ENCODE results near the gene DMRT1. TPM values are rescaled to one million over a fixed set of nuclear protein-coding genes. Genes with fewer than 3 reads are reported as not detected.
"Not testable (repeated sequence)": the region's sequence is repeated elsewhere in the genome, so short reads cannot be mapped to it uniquely, and the experiment has no call there.

DMRT1 gene
- total RNA-seq, 1 experiment from 2014 or later: not detected

GRCh38 chr9:912776-913175 lies 71.3 kb downstream of the DMRT1 start:
- CTCF ChIA-PET: no interaction called here
- H3K27ac ChIP-seq (ENCODE audit: low read depth, low read length, poor library complexity, severe bottlenecking): no peak overlapping the region
- no TSS peak for BruUV-seq (replicated peaks)
- POLR2A ChIA-PET (ENCODE audit: low non-redundant PET): no interaction called here
- H3K4me1 ChIP-seq (ENCODE audit: insufficient read depth, low read length, poor library complexity, severe bottlenecking): no peaks in the 10 kb centered on the region
- no peak for TF ChIP-seq EZH2 (IDR thresholded peaks at IDR 0.05; ENCODE audit: borderline replicate concordance, low read depth, low read length, poor library complexity, severe bottlenecking)
- no peak for TF ChIP-seq CTCF (conservative IDR thresholded peaks at IDR 0.05; ENCODE audit: low read depth, low read length)
- H3K27me3 ChIP-seq (replicated peaks; ENCODE audit: insufficient read depth, low read depth, low read length, poor library complexity): peaks cover 56% of the 10 kb centered on the region
- H3K9me3 ChIP-seq (ENCODE audit: low read depth, low read length, poor library complexity, severe bottlenecking): no peaks in the 10 kb centered on the region
- intact Hi-C loops (cut with micrococcal nuclease; ENCODE audit: unreplicated experiment): no loop called here
- DNase-seq (ENCODE audit: low spot score): no peak
- no peak overlapping the region for H3K4me3 ChIP-seq (ENCODE audit: low read depth, low read length, poor library complexity, severe bottlenecking)
- H3K36me3 ChIP-seq (ENCODE audit: insufficient read depth, low read length, poor library complexity, severe bottlenecking): no peaks in the 10 kb centered on the region

- BruUV-seq (replicated peaks); DNase-seq (ENCODE audit: low spot score); CTCF ChIA-PET; H3K27ac ChIP-seq (ENCODE audit: low read depth, low read length, poor library complexity, severe bottlenecking); H3K4me1 ChIP-seq (ENCODE audit: insufficient read depth, low read length, poor library complexity, severe bottlenecking); H3K36me3 ChIP-seq (ENCODE audit: insufficient read depth, low read length, poor library complexity, severe bottlenecking); POLR2A ChIA-PET (ENCODE audit: low non-redundant PET); H3K4me3 ChIP-seq (ENCODE audit: low read depth, low read length, poor library complexity, severe bottlenecking); H3K9me3 ChIP-seq (ENCODE audit: low read depth, low read length, poor library complexity, severe bottlenecking); intact Hi-C loops (cut with micrococcal nuclease; ENCODE audit: unreplicated experiment): not testable (repeated sequence)
- peaks cover 55% of the 10 kb centered on the region for H3K27me3 ChIP-seq (replicated peaks; ENCODE audit: insufficient read depth, low read depth, low read length, poor library complexity)
Measured at GRCh38 chr9:913526-913925, 72.0 kb downstream of the DMRT1 start.

- POLR2A ChIA-PET (ENCODE audit: low non-redundant PET): no interaction called here
- H3K9me3 ChIP-seq (ENCODE audit: low read depth, low read length, poor library complexity, severe bottlenecking): no peaks in the 10 kb centered on the region
- TF ChIP-seq CTCF (conservative IDR thresholded peaks at IDR 0.05; ENCODE audit: low read depth, low read length) (no peak), EZH2 (IDR thresholded peaks at IDR 0.05; ENCODE audit: borderline replicate concordance, low read depth, low read length, poor library complexity, severe bottlenecking) (no peak)
- no peak overlapping the region for H3K27ac ChIP-seq (ENCODE audit: low read depth, low read length, poor library complexity, severe bottlenecking)
- intact Hi-C loops (cut with micrococcal nuclease; ENCODE audit: unreplicated experiment): no loop called here
- no peak overlapping the region for H3K4me3 ChIP-seq (ENCODE audit: low read depth, low read length, poor library complexity, severe bottlenecking)
- CTCF ChIA-PET: no interaction called here
- peaks cover 43% of the 10 kb centered on the region for H3K27me3 ChIP-seq (replicated peaks; ENCODE audit: insufficient read depth, low read depth, low read length, poor library complexity)
- H3K36me3 ChIP-seq (ENCODE audit: insufficient read depth, low read length, poor library complexity, severe bottlenecking): no peaks in the 10 kb centered on the region
- DNase-seq (ENCODE audit: low spot score): no peak
- BruUV-seq (replicated peaks): no TSS peak
- H3K4me1 ChIP-seq (ENCODE audit: insufficient read depth, low read length, poor library complexity, severe bottlenecking): no peaks in the 10 kb centered on the region
Measured at GRCh38 chr9:917730-918129, 76.2 kb downstream of the DMRT1 start.

- Histone ChIP-seq H3K27me3 (replicated peaks; ENCODE audit: insufficient read depth, low read depth, low read length, poor library complexity) (peaks cover 38% of the 10 kb centered on the region), H3K27ac (ENCODE audit: low read depth, low read length, poor library complexity, severe bottlenecking) (no peak overlapping the region), H3K4me1 (ENCODE audit: insufficient read depth, low read length, poor library complexity, severe bottlenecking) (no peaks in the 10 kb centered on the region), H3K36me3 (ENCODE audit: insufficient read depth, low read length, poor library complexity, severe bottlenecking) (no peaks in the 10 kb centered on the region), H3K9me3 (ENCODE audit: low read depth, low read length, poor library complexity, severe bottlenecking) (no peaks in the 10 kb centered on the region), H3K4me3 (ENCODE audit: low read depth, low read length, poor library complexity, severe bottlenecking) (no peak overlapping the region)
- intact Hi-C loops (cut with micrococcal nuclease; ENCODE audit: unreplicated experiment): no loop called here
- ChIA-PET POLR2A (ENCODE audit: low non-redundant PET) (no interaction called here), CTCF (no interaction called here)
- BruUV-seq (replicated peaks): no TSS peak
- TF ChIP-seq CTCF (conservative IDR thresholded peaks at IDR 0.05; ENCODE audit: low read depth, low read length) (no peak), EZH2 (IDR thresholded peaks at IDR 0.05; ENCODE audit: borderline replicate concordance, low read depth, low read length, poor library complexity, severe bottlenecking) (no peak)
- no peak for DNase-seq (ENCODE audit: low spot score)
Measured at GRCh38 chr9:920927-921326, 79.4 kb downstream of the DMRT1 start.

Measured in A673 (cell line).